Activated CD4-positive, alpha-beta T cell treated with anti-CD3 and anti-CD28 coated beads, Interleukin-2, Interleukin-6, amounts not matched to agents 100 ng/mL and 50 ng/mL, durations not matched to agents 16 hours and 8 hours (primary cell): ENCODE data around the gene BCAS1.

Experiments
- DNase-seq: peaks from one replicate; pipeline ENCODE4 v3.0.0-alpha.2; 2020

The BCAS1 gene

GRCh38 chr20:54070187-54070987, at the start of gene BCAS1:
Gene BCAS1, minus strand, starts transcription at chr20:54070594. Its CDS starts 11,876 bp downstream, at chr20:54058718.
- DNase-seq = no peak

GRCh38 chr20:54119744-54120143, 49.4 kb upstream of the BCAS1 start:
- DNase-seq = no peak

- DNase-seq = no peak
These were observed 48.0 kb upstream of the BCAS1 start for GRCh38 chr20:54118220-54119001.

GRCh38 chr20:54116550-54117235, 46.3 kb upstream of the BCAS1 start:
- no peak for DNase-seq

GRCh38 chr20:54115172-54115854, 44.9 kb upstream of the BCAS1 start:
- no peak for DNase-seq

GRCh38 chr20:54114109-54114508, 43.7 kb upstream of the BCAS1 start:
- no peak for DNase-seq

GRCh38 chr20:54113566-54113965, 43.2 kb upstream of the BCAS1 start:
- no peak for DNase-seq

GRCh38 chr20:54112221-54112884, 42.0 kb upstream of the BCAS1 start:
- no peak for DNase-seq

- DNase-seq = no peak
These were observed 41.1 kb upstream of the BCAS1 start for GRCh38 chr20:54111460-54111859.

- peak; percentile 17 for DNase-seq
These were observed 40.1 kb upstream of the BCAS1 start for GRCh38 chr20:54110457-54110856.

- DNase-seq = no peak
These were observed 39.6 kb upstream of the BCAS1 start for GRCh38 chr20:54110041-54110440.

GRCh38 chr20:54108817-54109216, 38.4 kb upstream of the BCAS1 start:
- no peak for DNase-seq

GRCh38 chr20:54108326-54108642, 37.9 kb upstream of the BCAS1 start:
- DNase-seq = no peak

- DNase-seq = no peak
These were observed 37.4 kb upstream of the BCAS1 start for GRCh38 chr20:54107600-54108325.

GRCh38 chr20:54107181-54107580, 36.8 kb upstream of the BCAS1 start:
- no peak for DNase-seq

GRCh38 chr20:54106162-54106561, 35.8 kb upstream of the BCAS1 start:
- DNase-seq = no peak

- no peak for DNase-seq
These were observed 35.3 kb upstream of the BCAS1 start for GRCh38 chr20:54105653-54106052.

- no peak for DNase-seq
These were observed 34.4 kb upstream of the BCAS1 start for GRCh38 chr20:54104781-54105180.

- no peak for DNase-seq
These were observed 33.6 kb upstream of the BCAS1 start for GRCh38 chr20:54103762-54104600.

GRCh38 chr20:54103067-54103761, 32.8 kb upstream of the BCAS1 start:
- peak; percentile 85 for DNase-seq
